Keratinocyte (primary cell): ENCODE results near the gene TJP3.

Experiments used
- EZH2 ChIP-seq: IDR thresholded peaks from one replicate; pipeline ENCODE4 v1.6.1; 2012; ENCODE audit warnings: inconsistent platforms, mild to moderate bottlenecking, low read length, moderate library complexity
- TF ChIP-seq, protein P1 (sequence below), 3 experiments: IDR thresholded peaks in 1 of 3; conservative IDR thresholded peaks in 1 of 3; optimal IDR thresholded peaks in 1 of 3; 2 replicates in 2 of 3; 3 replicates in 1 of 3; pipeline versions ENCODE3 to v1.5.1; 2011; ENCODE audit warnings: low read length in 3 of 3, mild to moderate bottlenecking in 3 of 3, moderate library complexity in 2 of 3, control low read depth in 1 of 3, inconsistent platforms in 1 of 3; ENCODE audit not compliant: insufficient read depth in 2 of 3; ENCODE audit errors: extremely low read depth in 1 of 3

- TF ChIP-seq, protein P1, sequence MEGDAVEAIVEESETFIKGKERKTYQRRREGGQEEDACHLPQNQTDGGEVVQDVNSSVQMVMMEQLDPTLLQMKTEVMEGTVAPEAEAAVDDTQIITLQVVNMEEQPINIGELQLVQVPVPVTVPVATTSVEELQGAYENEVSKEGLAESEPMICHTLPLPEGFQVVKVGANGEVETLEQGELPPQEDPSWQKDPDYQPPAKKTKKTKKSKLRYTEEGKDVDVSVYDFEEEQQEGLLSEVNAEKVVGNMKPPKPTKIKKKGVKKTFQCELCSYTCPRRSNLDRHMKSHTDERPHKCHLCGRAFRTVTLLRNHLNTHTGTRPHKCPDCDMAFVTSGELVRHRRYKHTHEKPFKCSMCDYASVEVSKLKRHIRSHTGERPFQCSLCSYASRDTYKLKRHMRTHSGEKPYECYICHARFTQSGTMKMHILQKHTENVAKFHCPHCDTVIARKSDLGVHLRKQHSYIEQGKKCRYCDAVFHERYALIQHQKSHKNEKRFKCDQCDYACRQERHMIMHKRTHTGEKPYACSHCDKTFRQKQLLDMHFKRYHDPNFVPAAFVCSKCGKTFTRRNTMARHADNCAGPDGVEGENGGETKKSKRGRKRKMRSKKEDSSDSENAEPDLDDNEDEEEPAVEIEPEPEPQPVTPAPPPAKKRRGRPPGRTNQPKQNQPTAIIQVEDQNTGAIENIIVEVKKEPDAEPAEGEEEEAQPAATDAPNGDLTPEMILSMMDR (optimal IDR thresholded peaks at IDR 0.05 in 1 of 3, IDR thresholded peaks at IDR 0.05 in 1 of 3, conservative IDR thresholded peaks at IDR 0.05 in 1 of 3; ENCODE audit: extremely low read depth in 1 of 3, insufficient read depth in 2 of 3, low read length in 3 of 3), result no peak
- peak; percentile 38 for TF ChIP-seq EZH2
Measured at GRCh38 chr19:3785938-3786824, 78.0 kb downstream of the TJP3 start, which contains the start of gene MATK.
